Neural progenitor cell (in vitro differentiated cells): Measurements from ENCODE around the gene TUBB4B. TPM values are rescaled to one million over a fixed set of nuclear protein-coding genes. Genes with fewer than 3 reads are reported as not detected.

Experiments
- DNase-seq: peaks from one replicate; pipeline ENCODE4 v3.0.0-alpha.2; 2016; ENCODE audit warnings: low spot score
- H2AFZ ChIP-seq: fragments of 200-600 bp; sonication (generic); replicated peaks from 2 replicates; pipeline ENCODE4 v1.6.1; 2016; ENCODE audit warnings: antibody characterized with exemption
- H3F3A ChIP-seq: fragments of 200-600 bp; sonication (generic); 2 replicates; pipeline ENCODE4 v1.6.1; 2016; ENCODE audit warnings: antibody characterized with exemption, low read depth
- H3K27ac ChIP-seq: fragments of 200-600 bp; sonication (generic); 2 replicates; pipeline ENCODE4 v1.5.1; 2016; ENCODE audit warnings: mild to moderate bottlenecking
- H3K27me3 ChIP-seq: fragments of 200-600 bp; sonication (generic); 2 replicates; pipeline ENCODE4 v1.6.1; 2016; ENCODE audit warnings: mild to moderate bottlenecking, moderate library complexity
- H3K36me3 ChIP-seq: fragments of 200-600 bp; sonication (generic); 2 replicates; pipeline ENCODE4 v1.5.1; 2016
- H3K4me1 ChIP-seq: fragments of 200-600 bp; sonication (generic); 2 replicates; pipeline ENCODE4 v1.6.1; 2016; ENCODE audit warnings: mixed run types
- H3K4me2 ChIP-seq: fragments of 200-600 bp; sonication (generic); 2 replicates; pipeline ENCODE4 v1.6.1; 2016
- H3K4me3 ChIP-seq: fragments of 200-600 bp; sonication (generic); 2 replicates; pipeline ENCODE4 v1.5.1; 2016
- H3K79me2 ChIP-seq: fragments of 200-600 bp; sonication (generic); 2 replicates; pipeline ENCODE4 v1.6.1; 2016; ENCODE audit warnings: low read depth
- H3K9ac ChIP-seq: fragments of 200-600 bp; sonication (generic); 2 replicates; pipeline ENCODE4 v1.6.1; 2016
- H3K9me3 ChIP-seq: fragments of 200-600 bp; sonication (generic); 2 replicates; pipeline ENCODE4 v1.5.1; 2016; ENCODE audit warnings: low read depth
- H4K20me1 ChIP-seq: fragments of 200-600 bp; sonication (generic); 2 replicates; pipeline ENCODE4 v1.6.1; 2016; ENCODE audit warnings: low read depth
- H3K27ac Mint-ChIP-seq: 3 replicates; pipeline ENCODE4 v1.8.0; 2021; ENCODE audit warnings: mixed read lengths
- H3K27me3 Mint-ChIP-seq: 2 replicates; pipeline ENCODE4 v1.8.0; 2022; ENCODE audit warnings: low read depth, mild to moderate bottlenecking, inconsistent platforms, moderate library complexity, mixed read lengths; ENCODE audit not compliant: insufficient read depth
- H3K36me3 Mint-ChIP-seq: 3 replicates; pipeline ENCODE4 v1.8.0; 2021; ENCODE audit warnings: mixed read lengths
- H3K4me1 Mint-ChIP-seq: 3 replicates; pipeline ENCODE4 v1.8.0; 2021; ENCODE audit warnings: mixed read lengths
- H3K4me3 Mint-ChIP-seq: 3 replicates; pipeline ENCODE4 v1.8.0; 2021; ENCODE audit warnings: mild to moderate bottlenecking, moderate library complexity, mixed read lengths
- H3K9me3 Mint-ChIP-seq: 3 replicates; pipeline ENCODE4 v1.8.0; 2020; ENCODE audit warnings: mixed read lengths
- CTCF ChIP-seq: fragments of 200-600 bp; sonication (generic); IDR thresholded peaks from 2 replicates; pipeline ENCODE4 v1.5.1; 2017; ENCODE audit warnings: antibody characterized with exemption, mild to moderate bottlenecking
- EZH2 ChIP-seq: fragments of 200-600 bp; sonication (generic); IDR thresholded peaks from 2 replicates; pipeline ENCODE4 v1.6.1; 2017; ENCODE audit warnings: antibody characterized with exemption, mild to moderate bottlenecking, moderate library complexity
- EZH2phosphoT487 ChIP-seq: fragments of 200-600 bp; sonication (generic); IDR thresholded peaks from 2 replicates; pipeline ENCODE4 v1.6.1; 2017; ENCODE audit warnings: antibody characterized with exemption
- total RNA-seq: library from RNA; depleted of rRNA; stranded (reverse); fragments of >200 nt; gene quantifications from 2 replicates; pipeline ENCODE4 v1.2.3, GENCODE V29; 2015; ENCODE audit warnings: low replicate concordance

The TUBB4B gene
- total RNA-seq, 1 donor from 2014 or later: 183 TPM

GRCh38 chr9:137270929-137271695 lies 30.0 kb downstream of the TUBB4B start:
- Histone ChIP-seq H3K79me2 (no peaks in the 10 kb centered on the region), H3K27ac (no peak overlapping the region), H3K9me3 (no peaks in the 10 kb centered on the region), H3K4me2 (no peak overlapping the region), H3K27me3 (no peaks in the 10 kb centered on the region), H4K20me1 (no peaks in the 10 kb centered on the region), H3K36me3 (no peaks in the 10 kb centered on the region), H2AFZ (no peak overlapping the region), H3F3A (peaks cover under 1% of the 10 kb centered on the region), H3K4me3 (no peak overlapping the region), H3K9ac (no peak overlapping the region), H3K4me1 (peaks cover under 1% of the 10 kb centered on the region)
- peaks cover 8% of the 10 kb centered on the region for H3K36me3 Mint-ChIP-seq
- H3K4me1 Mint-ChIP-seq: peaks cover 7% of the 10 kb centered on the region
- H3K27ac Mint-ChIP-seq: no peak overlapping the region
- no peak overlapping the region for H3K4me3 Mint-ChIP-seq
- H3K27me3 Mint-ChIP-seq: peaks cover 8% of the 10 kb centered on the region
- DNase-seq: no peak
- no peak for TF ChIP-seq EZH2phosphoT487
- no peak for TF ChIP-seq CTCF
- no peak for TF ChIP-seq EZH2
- H3K9me3 Mint-ChIP-seq: no peaks in the 10 kb centered on the region

GRCh38 chr9:137271696-137272076 lies 30.6 kb downstream of the TUBB4B start:
- Histone ChIP-seq H3K36me3 (no peaks in the 10 kb centered on the region), H3K4me3 (no peak overlapping the region), H3K4me1 (peaks cover 6% of the 10 kb centered on the region), H3K4me2 (no peak overlapping the region), H3K79me2 (no peaks in the 10 kb centered on the region), H3K9ac (no peak overlapping the region), H2AFZ (no peak overlapping the region), H4K20me1 (no peaks in the 10 kb centered on the region), H3K27me3 (no peaks in the 10 kb centered on the region), H3K27ac (no peak overlapping the region), H3F3A (peaks cover 7% of the 10 kb centered on the region), H3K9me3 (no peaks in the 10 kb centered on the region)
- H3K9me3 Mint-ChIP-seq: no peaks in the 10 kb centered on the region
- DNase-seq: no peak
- TF ChIP-seq EZH2phosphoT487 (no peak), CTCF (no peak)
- peaks cover 8% of the 10 kb centered on the region for H3K27me3 Mint-ChIP-seq
- peaks cover 8% of the 10 kb centered on the region for H3K36me3 Mint-ChIP-seq
- H3K27ac Mint-ChIP-seq: no peak overlapping the region
- H3K4me3 Mint-ChIP-seq: no peak overlapping the region
- peaks cover 10% of the 10 kb centered on the region for H3K4me1 Mint-ChIP-seq

- TF ChIP-seq CTCF: no peak
- no peak for TF ChIP-seq EZH2
- TF ChIP-seq EZH2phosphoT487: no peak
- Histone ChIP-seq H3K4me2 (no peak overlapping the region), H3K4me1 (peaks cover 14% of the 10 kb centered on the region), H3K4me3 (no peak overlapping the region), H3K9me3 (no peaks in the 10 kb centered on the region), H3K9ac (no peak overlapping the region), H2AFZ (no peak overlapping the region), H4K20me1 (no peaks in the 10 kb centered on the region), H3K27me3 (no peaks in the 10 kb centered on the region), H3K27ac (no peak overlapping the region), H3F3A (peaks cover 14% of the 10 kb centered on the region), H3K36me3 (no peaks in the 10 kb centered on the region), H3K79me2 (no peaks in the 10 kb centered on the region)
- H3K27me3 Mint-ChIP-seq: peaks cover 8% of the 10 kb centered on the region
- no peak for DNase-seq
- H3K9me3 Mint-ChIP-seq: no peaks in the 10 kb centered on the region
- no peak overlapping the region for H3K27ac Mint-ChIP-seq
- peaks cover 8% of the 10 kb centered on the region for H3K36me3 Mint-ChIP-seq
- peaks cover 14% of the 10 kb centered on the region for H3K4me1 Mint-ChIP-seq
- no peak overlapping the region for H3K4me3 Mint-ChIP-seq
These were observed 31.4 kb downstream of the TUBB4B start for GRCh38 chr9:137272241-137273094.
